HCEC 1CT (cell line): ENCODE data around the gene ADORA3.
A peak's percentile ranks its signal among the peaks of the same experiment; 100 is the strongest.
"Not testable (repeated sequence)": the region's sequence is repeated elsewhere in the genome, so short reads cannot be mapped to it uniquely, and the experiment has no call there.

ENCODE experiments used
- DNase-seq: peaks from one replicate; pipeline ENCODE4 v3.0.0-alpha.2; 2017

ADORA3 gene

GRCh38 chr1:111503585-111504060 is at the start of gene ADORA3, which contains the start of gene TMIGD3:
ADORA3 (minus strand) TSS chr1:111503633; CDS start chr1:111503354, 279 bp downstream.
TMIGD3 (minus strand) TSS chr1:111503633; CDS start chr1:111503354, 279 bp downstream.
- no peak for DNase-seq

- DNase-seq, result peak; percentile 91
Observed at GRCh38 chr1:111553196-111553595, 49.8 kb upstream of the ADORA3 start.

- no peak for DNase-seq
Observed at GRCh38 chr1:111552587-111552986, 49.2 kb upstream of the ADORA3 start.

GRCh38 chr1:111551623-111552411 is 48.4 kb upstream of the ADORA3 start:
- no peak for DNase-seq

GRCh38 chr1:111547786-111548185 is 44.4 kb upstream of the ADORA3 start:
- not testable (repeated sequence) for DNase-seq

- no peak for DNase-seq
Observed at GRCh38 chr1:111542187-111542586, 38.8 kb upstream of the ADORA3 start.

GRCh38 chr1:111541721-111542120 is 38.3 kb upstream of the ADORA3 start:
- peak; percentile 36 for DNase-seq

GRCh38 chr1:111540928-111541327 is 37.5 kb upstream of the ADORA3 start:
- no peak for DNase-seq

GRCh38 chr1:111538343-111539025 is 35.1 kb upstream of the ADORA3 start:
- peak; percentile 86 for DNase-seq

GRCh38 chr1:111535256-111536191 is 32.1 kb upstream of the ADORA3 start:
- DNase-seq, result no peak

GRCh38 chr1:111520053-111520452 is 16.6 kb upstream of the ADORA3 start:
- DNase-seq, result no peak

GRCh38 chr1:111517469-111518225 is 14.2 kb upstream of the ADORA3 start:
- no peak for DNase-seq

GRCh38 chr1:111516005-111516535 is 12.6 kb upstream of the ADORA3 start:
- peak; percentile 60 for DNase-seq

GRCh38 chr1:111515291-111516004 is 12.0 kb upstream of the ADORA3 start:
- peak; percentile 13 for DNase-seq

GRCh38 chr1:111513410-111514020 is 10.1 kb upstream of the ADORA3 start:
- DNase-seq, result no peak

GRCh38 chr1:111512931-111513330 is 9.5 kb upstream of the ADORA3 start:
- no peak for DNase-seq

- DNase-seq, result no peak
Observed at GRCh38 chr1:111512132-111512889, 8.9 kb upstream of the ADORA3 start.

- no peak for DNase-seq
Observed at GRCh38 chr1:111511370-111511769, 7.9 kb upstream of the ADORA3 start.

- DNase-seq, result no peak
Observed at GRCh38 chr1:111509997-111510375, 6.6 kb upstream of the ADORA3 start.
